ENCODE results near the gene PRMT9.

Gene PRMT9

DNA sequence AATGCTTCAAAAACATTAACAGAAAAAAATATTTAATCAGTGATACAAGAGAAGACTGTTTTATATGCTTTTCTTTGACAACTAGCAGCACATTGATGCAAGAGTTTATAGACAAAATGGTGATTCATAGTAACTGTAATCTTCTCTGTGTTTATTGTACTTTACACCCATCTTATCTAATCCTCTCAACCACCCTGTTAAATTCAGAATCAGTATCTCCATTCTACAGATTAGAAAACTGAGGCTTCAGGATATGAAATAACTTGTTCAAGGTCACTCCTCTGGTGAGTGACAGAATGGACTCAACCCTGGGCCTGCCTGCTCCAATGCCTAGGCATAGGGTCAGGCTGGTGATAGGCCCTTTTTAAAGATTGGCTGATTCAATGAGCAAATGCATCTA is 92.9 kb downstream of the PRMT9 start:
- Histone ChIP-seq H4K8ac (ENCODE audit: low read length) (no peak overlapping the region), H3K27me3 (ENCODE audit: control insufficient read depth in 1 of 2, insufficient read depth in 1 of 2, low read length in 2 of 2) (no peaks in the 10 kb centered on the region), H3K18ac (ENCODE audit: low read depth in 1 of 2, low read length in 2 of 2) (no peak overlapping the region), H3K14ac (ENCODE audit: low read length in 2 of 2) (no peak overlapping the region), H3K9me3 (ENCODE audit: control insufficient read depth, low read length) (no peaks in the 10 kb centered on the region), H2AK5ac (ENCODE audit: low read length, severe bottlenecking) (no peak overlapping the region), H3K23ac (ENCODE audit: low read length in 2 of 2) (no peak overlapping the region), H2AFZ (ENCODE audit: low read depth, low read length) (no peak overlapping the region), H3K36me3 (ENCODE audit: control insufficient read depth in 1 of 2, insufficient read depth in 2 of 2, low read depth in 1 of 2, low read length in 2 of 2) (no peaks in the 10 kb centered on the region), H2BK12ac (ENCODE audit: low read length in 2 of 2) (no peak overlapping the region), H3K27ac (ENCODE audit: low read length, poor library complexity, severe bottlenecking) (no peak overlapping the region), H3K9ac (ENCODE audit: low read length) (peak overlapping the region; percentile 64), H2BK120ac (ENCODE audit: low read depth, low read length) (no peak overlapping the region), H2BK15ac (ENCODE audit: low read depth, poor library complexity, severe bottlenecking) (no peak overlapping the region), H4K91ac (ENCODE audit: low read length) (no peak overlapping the region), H2BK5ac (ENCODE audit: low read depth, low read length, poor library complexity, severe bottlenecking) (no peak overlapping the region), H3K4me1 (ENCODE audit: control insufficient read depth, insufficient read depth, low read depth, low read length) (peaks cover 4% of the 10 kb centered on the region), H3K4ac (ENCODE audit: low read depth in 1 of 2, low read length in 2 of 2) (no peak overlapping the region), H3K4me2 (ENCODE audit: low read length, poor library complexity, severe bottlenecking) (no peak overlapping the region), H3K79me1 (replicated peaks; ENCODE audit: low read length, poor library complexity, severe bottlenecking) (no peaks in the 10 kb centered on the region), H3K4me3 (ENCODE audit: insufficient read depth in 1 of 2, low read depth in 1 of 2, low read length in 2 of 2) (no peak overlapping the region)
- DNase-seq: peak; percentile 30

DNA sequence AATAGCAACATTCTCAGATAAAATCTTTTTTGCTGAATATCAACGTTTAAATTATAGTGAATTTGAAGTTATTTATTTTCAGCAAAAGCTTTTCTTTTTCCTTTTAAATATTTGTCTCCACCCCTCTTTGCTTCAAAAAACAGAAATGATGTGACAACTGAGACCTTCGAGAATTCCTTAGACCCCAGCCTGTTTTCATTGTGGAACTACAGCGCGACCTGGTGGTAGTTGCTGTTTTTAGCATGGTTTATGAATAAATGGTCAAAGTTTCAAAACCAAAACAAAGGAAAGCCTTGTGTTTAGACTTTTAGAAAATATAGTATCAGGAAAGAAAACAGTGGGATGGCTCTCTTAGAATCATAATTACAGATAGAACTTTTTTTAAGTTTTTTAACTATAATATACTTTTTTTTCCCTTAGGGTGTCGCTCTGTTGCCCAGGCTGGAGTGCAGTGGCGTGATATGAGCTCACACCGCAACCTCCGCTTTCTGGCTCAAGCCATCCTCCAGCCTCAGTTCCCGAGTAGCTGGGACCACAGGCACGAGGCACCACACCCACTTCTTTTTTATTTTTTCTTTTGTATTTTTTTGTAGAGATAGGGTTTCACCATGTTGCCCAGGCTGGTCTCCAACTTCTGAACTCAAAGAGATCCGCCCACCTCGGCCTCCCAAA is 93.6 kb downstream of the PRMT9 start:
- Histone ChIP-seq H2AFZ (ENCODE audit: low read depth, low read length) (no peak overlapping the region), H2BK120ac (ENCODE audit: low read depth, low read length) (no peak overlapping the region), H3K4ac (ENCODE audit: low read depth in 1 of 2, low read length in 2 of 2) (peak overlapping the region in 1 of 2 experiments; percentile 3), H4K8ac (ENCODE audit: low read length) (no peak overlapping the region), H3K18ac (ENCODE audit: low read depth in 1 of 2, low read length in 2 of 2) (no peak overlapping the region), H3K4me3 (ENCODE audit: insufficient read depth in 1 of 2, low read depth in 1 of 2, low read length in 2 of 2) (no peak overlapping the region), H2BK15ac (ENCODE audit: low read depth, poor library complexity, severe bottlenecking) (peak overlapping the region; percentile 3), H3K14ac (ENCODE audit: low read length in 2 of 2) (no peak overlapping the region), H3K4me1 (ENCODE audit: control insufficient read depth, insufficient read depth, low read depth, low read length) (peaks cover 4% of the 10 kb centered on the region), H2AK5ac (ENCODE audit: low read length, severe bottlenecking) (no peak overlapping the region), H3K23ac (ENCODE audit: low read length in 2 of 2) (no peak overlapping the region), H3K36me3 (ENCODE audit: control insufficient read depth in 1 of 2, insufficient read depth in 2 of 2, low read depth in 1 of 2, low read length in 2 of 2) (no peaks in the 10 kb centered on the region), H3K79me1 (replicated peaks; ENCODE audit: low read length, poor library complexity, severe bottlenecking) (no peaks in the 10 kb centered on the region), H3K9me3 (ENCODE audit: control insufficient read depth, low read length) (no peaks in the 10 kb centered on the region), H3K27me3 (ENCODE audit: control insufficient read depth in 1 of 2, insufficient read depth in 1 of 2, low read length in 2 of 2) (no peaks in the 10 kb centered on the region), H3K9ac (ENCODE audit: low read length) (peak overlapping the region; percentile 64), H2BK12ac (ENCODE audit: low read length in 2 of 2) (no peak overlapping the region), H3K4me2 (ENCODE audit: low read length, poor library complexity, severe bottlenecking) (no peak overlapping the region), H4K91ac (ENCODE audit: low read length) (no peak overlapping the region), H3K27ac (ENCODE audit: low read length, poor library complexity, severe bottlenecking) (no peak overlapping the region), H2BK5ac (ENCODE audit: low read depth, low read length, poor library complexity, severe bottlenecking) (no peak overlapping the region)
- WGBS: 0% methylated on average over 3 of the region's 12 CpGs
- peak; percentile 74 for DNase-seq

DNA sequence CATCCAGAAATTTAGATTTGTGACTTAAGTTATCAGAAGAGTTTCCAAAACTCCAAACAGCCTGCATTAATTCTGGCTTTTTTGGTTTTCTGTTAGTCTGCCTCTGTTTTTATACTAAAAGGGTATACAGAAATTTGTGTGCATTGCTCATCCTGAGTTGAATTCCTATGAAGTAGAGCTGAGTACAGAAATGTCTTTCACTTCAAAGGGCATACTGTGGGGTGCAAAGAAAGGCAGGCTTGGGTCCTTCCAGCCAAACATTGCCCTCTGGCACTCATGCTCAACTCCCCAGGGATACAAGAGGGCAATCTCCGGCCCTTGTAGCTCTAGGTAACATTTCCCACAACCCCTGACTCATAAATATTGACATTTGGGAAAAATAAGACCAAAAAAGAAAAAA is 94.4 kb downstream of the PRMT9 start:
- no peaks in the 10 kb centered on the region for H3K79me1 ChIP-seq (replicated peaks; ENCODE audit: low read length, poor library complexity, severe bottlenecking)
- no peaks in the 10 kb centered on the region for H3K27me3 ChIP-seq (ENCODE audit: control insufficient read depth in 1 of 2, insufficient read depth in 1 of 2, low read length in 2 of 2)
- WGBS: no CpG with 5 or more reads among the region's 1 CpG
- H3K4ac ChIP-seq (ENCODE audit: low read depth in 1 of 2, low read length in 2 of 2): peak overlapping the region in 1 of 2 experiments; percentile 75
- H2BK15ac ChIP-seq (ENCODE audit: low read depth, poor library complexity, severe bottlenecking): no peak overlapping the region
- H3K14ac ChIP-seq (ENCODE audit: low read length in 2 of 2): no peak overlapping the region
- H3K4me2 ChIP-seq (ENCODE audit: low read length, poor library complexity, severe bottlenecking): peak overlapping the region; percentile 43
- H3K4me1 ChIP-seq (ENCODE audit: control insufficient read depth, insufficient read depth, low read depth, low read length): peaks cover 4% of the 10 kb centered on the region
- H2AFZ ChIP-seq (ENCODE audit: low read depth, low read length): no peak overlapping the region
- H4K91ac ChIP-seq (ENCODE audit: low read length): no peak overlapping the region
- DNase-seq: peak; percentile 21
- peak overlapping the region; percentile 54 to 80 for H3K18ac ChIP-seq (ENCODE audit: low read depth in 1 of 2, low read length in 2 of 2)
- no peak overlapping the region for H2AK5ac ChIP-seq (ENCODE audit: low read length, severe bottlenecking)
- H3K23ac ChIP-seq (ENCODE audit: low read length in 2 of 2): no peak overlapping the region
- H4K8ac ChIP-seq (ENCODE audit: low read length): peak overlapping the region; percentile 82
- H2BK5ac ChIP-seq (ENCODE audit: low read depth, low read length, poor library complexity, severe bottlenecking): no peak overlapping the region
- no peaks in the 10 kb centered on the region for H3K36me3 ChIP-seq (ENCODE audit: control insufficient read depth in 1 of 2, insufficient read depth in 2 of 2, low read depth in 1 of 2, low read length in 2 of 2)
- no peak overlapping the region for H3K4me3 ChIP-seq (ENCODE audit: insufficient read depth in 1 of 2, low read depth in 1 of 2, low read length in 2 of 2)
- H2BK12ac ChIP-seq (ENCODE audit: low read length in 2 of 2): peak overlapping the region; percentile 52 to 77
- peaks cover 7% of the 10 kb centered on the region for H3K9me3 ChIP-seq (ENCODE audit: control insufficient read depth, low read length)
- H3K9ac ChIP-seq (ENCODE audit: low read length): peak overlapping the region; percentile 64
- H2BK120ac ChIP-seq (ENCODE audit: low read depth, low read length): no peak overlapping the region
- H3K27ac ChIP-seq (ENCODE audit: low read length, poor library complexity, severe bottlenecking): peak overlapping the region; percentile 43

Data from mesenchymal stem cell (in vitro differentiated cells and primary cell).